Measurements from ENCODE around the gene PTGER1.
"Not testable (repeated sequence)": the region's sequence is repeated elsewhere in the genome, so short reads cannot be mapped to it uniquely, and the experiment has no call there.

Gene PTGER1

GRCh38 chr19:14475251-14476073 is at the start of gene PTGER1:
Gene PTGER1, minus strand, starts transcription at chr19:14475354. Its CDS starts 1,034 bp downstream, at chr19:14474320.
- no peak for DNase-seq

GRCh38 chr19:14520543-14520942 is 45.4 kb upstream of the PTGER1 start:
- DNase-seq, result no peak

- no peak for DNase-seq
Observed at GRCh38 chr19:14519860-14520407, 44.8 kb upstream of the PTGER1 start.

- no peak for DNase-seq
Observed at GRCh38 chr19:14519245-14519859, 44.2 kb upstream of the PTGER1 start.

GRCh38 chr19:14517840-14518505 is 42.8 kb upstream of the PTGER1 start, which contains the start of gene DNAJB1:
Gene DNAJB1, minus strand, starts transcription at chr19:14518397. Its CDS starts 48 bp downstream, at chr19:14518349.
- DNase-seq, result no peak

GRCh38 chr19:14517446-14517839 is 42.3 kb upstream of the PTGER1 start:
- no peak for DNase-seq

GRCh38 chr19:14516746-14517438 is 41.7 kb upstream of the PTGER1 start:
- DNase-seq, result no peak

- no peak for DNase-seq
Observed at GRCh38 chr19:14516048-14516534, 40.9 kb upstream of the PTGER1 start.

- DNase-seq, result no peak
Observed at GRCh38 chr19:14515501-14516047, 40.4 kb upstream of the PTGER1 start.

- DNase-seq, result no peak
Observed at GRCh38 chr19:14514215-14514863, 39.2 kb upstream of the PTGER1 start.

GRCh38 chr19:14512406-14512961 is 37.3 kb upstream of the PTGER1 start:
- no peak for DNase-seq

- no peak for DNase-seq
Observed at GRCh38 chr19:14511229-14511593, 36.1 kb upstream of the PTGER1 start.

GRCh38 chr19:14510311-14511228 is 35.4 kb upstream of the PTGER1 start:
- no peak for DNase-seq

- DNase-seq, result no peak
Observed at GRCh38 chr19:14507704-14508542, 32.8 kb upstream of the PTGER1 start.

GRCh38 chr19:14505488-14506239 is 30.5 kb upstream of the PTGER1 start:
- DNase-seq, result no peak

GRCh38 chr19:14504575-14504974 is 29.4 kb upstream of the PTGER1 start:
- DNase-seq, result not testable (repeated sequence)

- no peak for DNase-seq
Observed at GRCh38 chr19:14503285-14503684, 28.1 kb upstream of the PTGER1 start.

GRCh38 chr19:14502334-14503092 is 27.4 kb upstream of the PTGER1 start:
- DNase-seq, result no peak
